Adrenal gland (tissue), 12 donors: ENCODE data around the gene TXNRD2. TPM values are rescaled to one million over a fixed set of nuclear protein-coding genes. Genes with fewer than 3 reads are reported as not detected.

Source experiments
- DNase-seq, 7 donors: peaks; one replicate each; pipeline ENCODE4 v3.0.0-alpha.2; 2019 to 2020
- H3K27ac ChIP-seq, 5 donors: fragments of 200-600 bp; sonication (generic) in 4 of 5; 1 replicate in 3 of 5; 2 replicates in 2 of 5; pipeline versions ENCODE4 v1.5.1 to v1.8.0; 2016 to 2020; ENCODE audit warnings: mild to moderate bottlenecking in 1 of 5
- H3K27me3 ChIP-seq: fragments of 200-600 bp; 2 replicates; pipeline ENCODE4 v1.8.0; 2021
- H3K36me3 ChIP-seq, 2 donors: fragments of 200-600 bp; replicated peaks in 1 of 2; 1 replicate in 1 of 2; 2 replicates in 1 of 2; pipeline versions ENCODE4 v1.5.1 to v1.8.0; 2018 to 2022
- H3K4me1 ChIP-seq, 2 donors: fragments of 200-600 bp; replicated peaks in 1 of 2; 1 replicate in 1 of 2; 2 replicates in 1 of 2; pipeline versions ENCODE4 v1.5.1 to v1.8.0; 2018 to 2021
- H3K4me3 ChIP-seq, 4 donors: fragments of 200-600 bp; sonication (generic) in 3 of 4; one replicate each; pipeline ENCODE4 v1.5.1; 2016 to 2018
- H3K9me3 ChIP-seq, 3 donors: fragments of 200-600 bp; sonication (generic) in 1 of 3; replicated peaks in 1 of 3; 1 replicate in 2 of 3; 2 replicates in 1 of 3; pipeline versions ENCODE4 v1.5.1 to v1.8.0; 2016 to 2021
- CTCF ChIP-seq, 6 experiments: fragments of 450-650 bp in 4 of 6; fragments of 200-600 bp in 2 of 6; sonication (generic) in 1 of 6; IDR thresholded peaks; 1 replicate in 5 of 6; 2 replicates in 1 of 6; pipeline versions ENCODE4 v1.5.1 to v1.8.0; 2016 to 2021; ENCODE audit warnings: antibody characterized with exemption in 6 of 6, mild to moderate bottlenecking in 2 of 6, moderate library complexity in 1 of 6
- POLR2A ChIP-seq, 2 donors: fragments of 450-650 bp; IDR thresholded peaks; one replicate each; pipeline ENCODE4 v1.6.1; 2017; ENCODE audit warnings: antibody characterized with exemption in 2 of 2, mild to moderate bottlenecking in 2 of 2, moderate library complexity in 1 of 2
- WGBS, 4 donors: extraction: QIAGEN DNeasy Blood & Tissue Kit in 2 of 4; methylation state at CpG; one replicate each; pipeline versions ENCODE4 v1.1.5 to v1.1.7; 2013 to 2017; 5-methylcytosine and 5-hydroxymethylcytosine counted together
- intact Hi-C, 2 donors: fragments of 100-400 bp; cut with DNase I; formaldehyde crosslinking; loops; one replicate each; pipeline versions ENCODE4 v1.14.1 to v1.15.0; 2022 to 2023
- polyA plus RNA-seq, 3 donors: library from polyadenylated mRNA; stranded (reverse); fragments of 200-250 nt in 2 of 3; fragments of 350-450 nt in 1 of 3; fragmentation: Illumina TruSeq in 1 of 3; extraction: RNeasy Lipid Tissue Mini Kit (QIAGEN cat#74804) in 1 of 3; gene quantifications; one replicate each; pipeline ENCODE4 v1.2.3, GENCODE V29; 2013 to 2014
- total RNA-seq, 9 donors: library from RNA; depleted of rRNA in 4 of 9; stranded (reverse); fragments of >200 nt in 4 of 9; fragments of 120-200 nt in 1 of 9; fragmentation: NEBNext Ultra II Directional in 1 of 9; extraction: Animal tissue kit (Norgen Biotek cat#: 25700) in 1 of 9; gene quantifications; one replicate each; pipeline versions ENCODE4 v1.1.0 to v1.2.4, GENCODE V29; 2013 to 2023
- donor health status: healthy with polysubstance abuse.
- donor health status: Bipolar disorder and iron deficiency.
- donor health status: DM: yes; HTN: yes; CAD: no.
- donor health status: DM: no; HTN: no; CAD: no.
- donor health status: DM: no; HTN: no; CAD: no.
- donor health status: DM: yes; HTN: yes; CAD: no.

The TXNRD2 gene
- total and polyA plus RNA-seq, 12 donors, result 39.6 to 171 (median 59.5) TPM

- Histone ChIP-seq H3K27me3 (no peaks in the 10 kb centered on the region), H3K4me3 (peak overlapping the region in 1 of 4 donors; percentile 18), H3K4me1 (peaks cover 12 to 30% of the 10 kb centered on the region in 2 donors), H3K36me3 (peaks cover 0 to 16% of the 10 kb centered on the region in 2 donors), H3K9me3 (no peaks in the 10 kb centered on the region), H3K27ac (peak overlapping the region in 4 of 5 donors; percentile 71 to 81 (median 80))
- intact Hi-C loops, result no loop called here
- WGBS, 4 donors, result 13 to 45% (median 29%) methylated on average over 3 to 13 of the region's 13 CpGs
- DNase-seq, result peak in 3 of 7 donors; percentile 52 to 60 (median 57)
- no peak for TF ChIP-seq CTCF (IDR thresholded peaks at IDR 0.05)
- TF ChIP-seq POLR2A (IDR thresholded peaks at IDR 0.05), result no peak
Measured at GRCh38 chr22:19959587-19960490, 18.2 kb upstream of the TXNRD2 start.

GRCh38 chr22:19959043-19959586 lies 17.5 kb upstream of the TXNRD2 start:
- intact Hi-C loops, result no loop called here
- no peaks in the 10 kb centered on the region for H3K9me3 ChIP-seq
- WGBS, 4 donors, result 20 to 63% (median 22%) methylated on average over 5 to 30 of the region's 30 CpGs
- no peaks in the 10 kb centered on the region for H3K27me3 ChIP-seq
- no peak for TF ChIP-seq CTCF (IDR thresholded peaks at IDR 0.05)
- TF ChIP-seq POLR2A (IDR thresholded peaks at IDR 0.05), result peak; percentile 28 to 82
- peak overlapping the region; percentile 67 to 81 (median 80) for H3K27ac ChIP-seq
- DNase-seq, result peak; percentile 89 to 96 (median 93)
- H3K4me3 ChIP-seq, result peak overlapping the region in 1 of 4 donors; percentile 18
- H3K4me1 ChIP-seq, result peaks cover 12 to 30% of the 10 kb centered on the region in 2 donors
- H3K36me3 ChIP-seq, result peaks cover 0 to 9% of the 10 kb centered on the region in 2 donors

- peaks cover 16 to 35% of the 10 kb centered on the region in 2 donors for H3K4me1 ChIP-seq
- no peaks in the 10 kb centered on the region for H3K27me3 ChIP-seq
- TF ChIP-seq CTCF (IDR thresholded peaks at IDR 0.05), result peak in 1 of 6 experiments; percentile 7
- TF ChIP-seq POLR2A (IDR thresholded peaks at IDR 0.05), result no peak
- intact Hi-C loops, result no loop called here
- H3K4me3 ChIP-seq, result peak overlapping the region in 1 of 4 donors; percentile 18
- peaks cover 0 to 1% of the 10 kb centered on the region in 2 donors for H3K36me3 ChIP-seq
- WGBS, 4 donors, result 72 to 81% (median 76%) methylated on average over 19 of the region's 19 CpGs
- H3K27ac ChIP-seq, result peak overlapping the region; percentile 67 to 81 (median 80)
- no peaks in the 10 kb centered on the region for H3K9me3 ChIP-seq
- DNase-seq, result peak in 4 of 7 donors; percentile 53 to 67 (median 62)
Measured at GRCh38 chr22:19958083-19959042, 16.7 kb upstream of the TXNRD2 start.
